Cardiac muscle cell (in vitro differentiated cells and primary cell): ENCODE data around the gene RUFY2. TPM values are rescaled to one million over a fixed set of nuclear protein-coding genes. Genes with fewer than 3 reads are reported as not detected.
"Not testable (repeated sequence)": the region's sequence is repeated elsewhere in the genome, so short reads cannot be mapped to it uniquely, and the experiment has no call there.

Experiments
- DNase-seq, 2 donors: peaks; one replicate each; pipeline versions ENCODE4 v3.0.0 to v3.0.0-alpha.2; 2010 to 2017; ENCODE audit warnings: low read depth in 1 of 2, low spot score in 1 of 2
- H3K27ac ChIP-seq: fragments of 200-600 bp; sonication (generic); 2 replicates; pipeline ENCODE4 v1.5.1; 2016
- H3K27me3 ChIP-seq: fragments of 200-600 bp; sonication (generic); 2 replicates; pipeline ENCODE4 v1.6.0; 2016; ENCODE audit warnings: control low read depth
- H3K36me3 ChIP-seq: fragments of 200-600 bp; sonication (generic); 2 replicates; pipeline ENCODE4 v1.5.1; 2016; ENCODE audit warnings: control low read depth
- H3K4me1 ChIP-seq: fragments of 200-600 bp; sonication (generic); 2 replicates; pipeline ENCODE4 v1.8.1; 2017; ENCODE audit warnings: low read depth, mild to moderate bottlenecking, mixed run types
- H3K4me3 ChIP-seq: fragments of 200-600 bp; sonication (generic); 2 replicates; pipeline ENCODE4 v1.5.1; 2016; ENCODE audit warnings: mild to moderate bottlenecking
- H3K9me3 ChIP-seq: fragments of 200-600 bp; sonication (generic); 2 replicates; pipeline ENCODE4 v1.5.1; 2017; ENCODE audit warnings: low read depth, mild to moderate bottlenecking, control low read depth
- CTCF ChIP-seq: IDR thresholded peaks from 2 replicates; pipeline ENCODE4 v1.5.1; 2012; ENCODE audit warnings: low read depth, mild to moderate bottlenecking, low read length
- polyA plus RNA-seq: library from polyadenylated mRNA; unstranded; fragments of >200 nt; fragmentation: Nextera tagmentation; extraction: Ambion mirVana; gene quantifications from 2 replicates; pipeline ENCODE4 v1.2.1, GENCODE V29; 2016
- total RNA-seq: library from RNA; depleted of rRNA; stranded (reverse); fragments of >200 nt; gene quantifications from 2 replicates; pipeline ENCODE4 v1.2.3, GENCODE V29; 2016

Gene RUFY2
- total and polyA plus RNA-seq, 2 experiments from 2014 or later: 10.2 to 12.1 TPM

GRCh38 chr10:68331455-68332258, 75.4 kb downstream of the RUFY2 start, which contains the start of gene HNRNPH3:
HNRNPH3 (plus strand) TSS chr10:68332064; CDS start chr10:68337222, 5,158 bp downstream.
- Histone ChIP-seq H3K36me3 (no peaks in the 10 kb centered on the region), H3K4me1 (peaks cover 28% of the 10 kb centered on the region), H3K9me3 (no peaks in the 10 kb centered on the region), H3K27ac (peak within 1 kb of the TSS; percentile 95), H3K4me3 (peak within 1 kb of the TSS; percentile 82), H3K27me3 (no peaks in the 10 kb centered on the region)
- peak; percentile 99 to 100 for DNase-seq
- no peak for TF ChIP-seq CTCF

GRCh38 chr10:68330852-68331454, 76.1 kb downstream of the RUFY2 start:
- no peaks in the 10 kb centered on the region for H3K9me3 ChIP-seq
- peaks cover 21% of the 10 kb centered on the region for H3K4me1 ChIP-seq
- H3K27me3 ChIP-seq: no peaks in the 10 kb centered on the region
- no peaks in the 10 kb centered on the region for H3K36me3 ChIP-seq
- H3K4me3 ChIP-seq: peak overlapping the region; percentile 82
- peak in 1 of 2 donors; percentile 53 for DNase-seq
- H3K27ac ChIP-seq: peak overlapping the region; percentile 95
- no peak for TF ChIP-seq CTCF

GRCh38 chr10:68329506-68329861, 77.6 kb downstream of the RUFY2 start:
- no peak overlapping the region for H3K27ac ChIP-seq

GRCh38 chr10:68327889-68328786, 78.9 kb downstream of the RUFY2 start:
- no peaks in the 10 kb centered on the region for H3K27me3 ChIP-seq
- peak in 1 of 2 donors; percentile 86 for DNase-seq
- no peak for TF ChIP-seq CTCF
- H3K27ac ChIP-seq: no peak overlapping the region
- H3K4me3 ChIP-seq: no peak overlapping the region
- H3K36me3 ChIP-seq: no peaks in the 10 kb centered on the region
- H3K4me1 ChIP-seq: no peaks in the 10 kb centered on the region
- H3K9me3 ChIP-seq: no peaks in the 10 kb centered on the region

More at GRCh38 chr10:68329506-68329861, 77.6 kb downstream of the RUFY2 start:
- peaks cover 7% of the 10 kb centered on the region for H3K4me1 ChIP-seq
- H3K9me3 ChIP-seq: no peaks in the 10 kb centered on the region
- H3K4me3 ChIP-seq: no peak overlapping the region
- no peaks in the 10 kb centered on the region for H3K27me3 ChIP-seq
- TF ChIP-seq CTCF: no peak
- no peaks in the 10 kb centered on the region for H3K36me3 ChIP-seq
- DNase-seq: no peak

GRCh38 chr10:68324396-68324795, 82.7 kb downstream of the RUFY2 start:
- H3K27ac ChIP-seq, H3K36me3 ChIP-seq, H3K27me3 ChIP-seq, H3K4me1 ChIP-seq, H3K4me3 ChIP-seq, DNase-seq, H3K9me3 ChIP-seq: not testable (repeated sequence)
